Karpas-422 (cell line): Measurements from ENCODE around the gene SLC22A23. TPM values are rescaled to one million over a fixed set of nuclear protein-coding genes. Genes with fewer than 3 reads are reported as not detected.

Source experiments
- DNase-seq: peaks from one replicate; pipeline ENCODE4 v3.0.0-alpha.2; 2015
- H2AFZ ChIP-seq: fragments of 200-600 bp; sonication (generic); 2 replicates; pipeline ENCODE4 v1.6.1; 2014; ENCODE audit warnings: antibody characterized with exemption, low read length, mixed read lengths
- H3K27ac ChIP-seq: fragments of 200-600 bp; sonication (generic); 2 replicates; pipeline ENCODE4 v1.5.1; 2014; ENCODE audit warnings: mild to moderate bottlenecking, low read length, moderate library complexity
- H3K27me3 ChIP-seq: fragments of 200-600 bp; sonication (generic); 2 replicates; pipeline ENCODE4 v1.6.1; 2014; ENCODE audit warnings: low read length, mixed read lengths
- H3K36me3 ChIP-seq: fragments of 200-600 bp; sonication (generic); 2 replicates; pipeline ENCODE4 v1.6.1; 2014; ENCODE audit warnings: low read length, mixed read lengths; ENCODE audit not compliant: insufficient read depth
- H3K4me1 ChIP-seq: fragments of 200-600 bp; sonication (generic); 2 replicates; pipeline ENCODE4 v1.6.1; 2014; ENCODE audit warnings: mild to moderate bottlenecking, low read length, mixed read lengths
- H3K4me2 ChIP-seq: fragments of 200-600 bp; sonication (generic); 2 replicates; pipeline ENCODE4 v1.6.1; 2014; ENCODE audit warnings: low read length, low read depth, mild to moderate bottlenecking; ENCODE audit not compliant: poor library complexity, severe bottlenecking
- H3K4me3 ChIP-seq: fragments of 200-600 bp; sonication (generic); 2 replicates; pipeline ENCODE4 v1.5.1; 2014; ENCODE audit warnings: mild to moderate bottlenecking, antibody characterized with exemption, low read length, mixed read lengths
- H3K79me2 ChIP-seq: fragments of 200-600 bp; sonication (generic); 2 replicates; pipeline ENCODE4 v1.6.1; 2014; ENCODE audit warnings: mild to moderate bottlenecking, low read length, mixed read lengths
- H3K9ac ChIP-seq: fragments of 200-600 bp; sonication (generic); 2 replicates; pipeline ENCODE4 v1.6.0; 2014; ENCODE audit warnings: low read length
- H3K9me2 ChIP-seq: fragments of 200-600 bp; sonication (generic), shearing (Covaris generic); replicated peaks from 2 replicates; pipeline ENCODE4 v1.6.0; 2014; ENCODE audit warnings: mild to moderate bottlenecking, low read length, moderate library complexity; ENCODE audit not compliant: insufficient read depth
- H3K9me3 ChIP-seq: fragments of 300-700, 200-600 bp; sonication (generic); 2 replicates; pipeline ENCODE4 v1.6.1; 2014; ENCODE audit warnings: low read length, mixed read lengths
- H4K20me1 ChIP-seq: fragments of 200-600 bp; sonication (generic); 2 replicates; pipeline ENCODE4 v1.6.1; 2014; ENCODE audit warnings: mild to moderate bottlenecking, antibody characterized with exemption, low read length, low read depth; ENCODE audit not compliant: insufficient read depth
- total RNA-seq: library from RNA; depleted of rRNA; stranded (reverse); fragments of >200 nt; shearing (Covaris generic); gene quantifications from 2 replicates; pipeline ENCODE4 v1.2.3, GENCODE V29; 2014; ENCODE audit warnings: low replicate concordance

The SLC22A23 gene
- total RNA-seq, 1 experiment from 2014 or later = not detected

- no peak overlapping the region for H2AFZ ChIP-seq
- no peaks in the 10 kb centered on the region for H3K9me3 ChIP-seq
- H3K4me2 ChIP-seq = no peak overlapping the region
- DNase-seq = peak; percentile 9
- H3K9ac ChIP-seq = no peak overlapping the region
- no peaks in the 10 kb centered on the region for H3K9me2 ChIP-seq
- no peaks in the 10 kb centered on the region for H3K27me3 ChIP-seq
- no peaks in the 10 kb centered on the region for H3K79me2 ChIP-seq
- no peak overlapping the region for H3K27ac ChIP-seq
- H3K4me3 ChIP-seq = no peak overlapping the region
- no peaks in the 10 kb centered on the region for H3K36me3 ChIP-seq
- no peaks in the 10 kb centered on the region for H3K4me1 ChIP-seq
- H4K20me1 ChIP-seq = no peaks in the 10 kb centered on the region
Measured at GRCh38 chr6:3424185-3424927, 32.5 kb downstream of the SLC22A23 start.

GRCh38 chr6:3423439-3424184 is 33.2 kb downstream of the SLC22A23 start:
- no peak overlapping the region for H2AFZ ChIP-seq
- peak; percentile 2 for DNase-seq
- H3K9ac ChIP-seq = no peak overlapping the region
- no peaks in the 10 kb centered on the region for H3K9me3 ChIP-seq
- H3K9me2 ChIP-seq = no peaks in the 10 kb centered on the region
- no peak overlapping the region for H3K4me3 ChIP-seq
- H3K27me3 ChIP-seq = no peaks in the 10 kb centered on the region
- H4K20me1 ChIP-seq = no peaks in the 10 kb centered on the region
- no peaks in the 10 kb centered on the region for H3K4me1 ChIP-seq
- H3K36me3 ChIP-seq = no peaks in the 10 kb centered on the region
- H3K79me2 ChIP-seq = no peaks in the 10 kb centered on the region
- H3K27ac ChIP-seq = no peak overlapping the region
- H3K4me2 ChIP-seq = no peak overlapping the region

GRCh38 chr6:3422435-3423070 is 34.3 kb downstream of the SLC22A23 start:
- Histone ChIP-seq H3K27ac (no peak overlapping the region), H3K4me2 (no peak overlapping the region), H3K27me3 (no peaks in the 10 kb centered on the region), H3K36me3 (no peaks in the 10 kb centered on the region), H3K79me2 (no peaks in the 10 kb centered on the region), H2AFZ (no peak overlapping the region), H3K9ac (no peak overlapping the region), H3K4me1 (no peaks in the 10 kb centered on the region), H4K20me1 (no peaks in the 10 kb centered on the region), H3K4me3 (no peak overlapping the region), H3K9me3 (no peaks in the 10 kb centered on the region), H3K9me2 (no peaks in the 10 kb centered on the region)
- DNase-seq = peak; percentile 15

GRCh38 chr6:3421791-3422434 is 34.9 kb downstream of the SLC22A23 start:
- no peak overlapping the region for H2AFZ ChIP-seq
- H4K20me1 ChIP-seq = no peaks in the 10 kb centered on the region
- no peak overlapping the region for H3K9ac ChIP-seq
- H3K4me3 ChIP-seq = no peak overlapping the region
- H3K4me2 ChIP-seq = no peak overlapping the region
- H3K9me3 ChIP-seq = no peaks in the 10 kb centered on the region
- no peaks in the 10 kb centered on the region for H3K4me1 ChIP-seq
- peak; percentile 11 for DNase-seq
- no peaks in the 10 kb centered on the region for H3K27me3 ChIP-seq
- no peaks in the 10 kb centered on the region for H3K36me3 ChIP-seq
- H3K9me2 ChIP-seq = no peaks in the 10 kb centered on the region
- no peak overlapping the region for H3K27ac ChIP-seq
- no peaks in the 10 kb centered on the region for H3K79me2 ChIP-seq

GRCh38 chr6:3421143-3421542 is 35.7 kb downstream of the SLC22A23 start:
- peak; percentile 12 for DNase-seq

GRCh38 chr6:3419624-3420272 is 37.1 kb downstream of the SLC22A23 start:
- Histone ChIP-seq H2AFZ (no peak overlapping the region), H3K79me2 (no peaks in the 10 kb centered on the region), H3K9me2 (no peaks in the 10 kb centered on the region), H4K20me1 (no peaks in the 10 kb centered on the region), H3K27me3 (no peaks in the 10 kb centered on the region), H3K9ac (no peak overlapping the region), H3K4me3 (no peak overlapping the region), H3K4me2 (no peak overlapping the region), H3K36me3 (no peaks in the 10 kb centered on the region), H3K27ac (no peak overlapping the region), H3K9me3 (no peaks in the 10 kb centered on the region), H3K4me1 (no peaks in the 10 kb centered on the region)
- DNase-seq = no peak

More at GRCh38 chr6:3421143-3421542, 35.7 kb downstream of the SLC22A23 start:
- Histone ChIP-seq H3K9me2 (no peaks in the 10 kb centered on the region), H3K36me3 (no peaks in the 10 kb centered on the region), H3K4me1 (no peaks in the 10 kb centered on the region), H3K9ac (no peak overlapping the region), H3K4me3 (no peak overlapping the region), H4K20me1 (no peaks in the 10 kb centered on the region), H3K27me3 (no peaks in the 10 kb centered on the region), H3K79me2 (no peaks in the 10 kb centered on the region), H3K27ac (no peak overlapping the region), H3K4me2 (no peak overlapping the region), H3K9me3 (no peaks in the 10 kb centered on the region), H2AFZ (no peak overlapping the region)

GRCh38 chr6:3418496-3419060 is 38.3 kb downstream of the SLC22A23 start:
- no peaks in the 10 kb centered on the region for H3K79me2 ChIP-seq
- no peaks in the 10 kb centered on the region for H3K9me3 ChIP-seq
- H3K36me3 ChIP-seq = no peaks in the 10 kb centered on the region
- H3K4me2 ChIP-seq = no peak overlapping the region
- no peak overlapping the region for H3K4me3 ChIP-seq
- H2AFZ ChIP-seq = no peak overlapping the region
- no peak overlapping the region for H3K9ac ChIP-seq
- DNase-seq = no peak
- no peaks in the 10 kb centered on the region for H3K9me2 ChIP-seq
- H3K27ac ChIP-seq = no peak overlapping the region
- no peaks in the 10 kb centered on the region for H3K4me1 ChIP-seq
- no peaks in the 10 kb centered on the region for H4K20me1 ChIP-seq
- no peaks in the 10 kb centered on the region for H3K27me3 ChIP-seq
